ENCODE measurements around the gene MOCOS.

Gene MOCOS

GRCh38 chr18:36312806-36313395 lies 125.6 kb downstream of the MOCOS start:
- no peak for TF ChIP-seq CTCF (IDR thresholded peaks at IDR 0.05; ENCODE audit: extremely low read depth, missing control alignments)
- DNase-seq (ENCODE audit: low spot score), result no peak

GRCh38 chr18:36314098-36314497 lies 126.8 kb downstream of the MOCOS start:
- TF ChIP-seq CTCF (IDR thresholded peaks at IDR 0.05; ENCODE audit: extremely low read depth, missing control alignments), result no peak
- DNase-seq (ENCODE audit: low spot score), result no peak

- TF ChIP-seq CTCF (IDR thresholded peaks at IDR 0.05; ENCODE audit: extremely low read depth, missing control alignments), result no peak
- DNase-seq (ENCODE audit: low spot score), result no peak
Measured at GRCh38 chr18:36314754-36315153, 127.5 kb downstream of the MOCOS start.

GRCh38 chr18:36315736-36316135 lies 128.4 kb downstream of the MOCOS start:
- no peak for TF ChIP-seq CTCF (IDR thresholded peaks at IDR 0.05; ENCODE audit: extremely low read depth, missing control alignments)
- no peak for DNase-seq (ENCODE audit: low spot score)

GRCh38 chr18:36316246-36316645 lies 128.9 kb downstream of the MOCOS start:
- no peak for DNase-seq (ENCODE audit: low spot score)
- TF ChIP-seq CTCF (IDR thresholded peaks at IDR 0.05; ENCODE audit: extremely low read depth, missing control alignments), result no peak
